NOMO-1 treated with DMSO at 0.1 percent for 48 hours (cell line): ENCODE results near the gene ADAMTSL5.

Experiments
- DNase-seq: peaks from one replicate; lab custom pipeline; 2025; ENCODE audit not compliant: unreplicated experiment; lab: John Stamatoyannopoulos, UW

ADAMTSL5 gene

GRCh38 chr19:1467490-1468273 is 45.1 kb downstream of the ADAMTSL5 start:
- no peak for DNase-seq

GRCh38 chr19:1467215-1467489 is 45.7 kb downstream of the ADAMTSL5 start:
- no peak for DNase-seq

- DNase-seq = no peak
These were observed 46.2 kb downstream of the ADAMTSL5 start for GRCh38 chr19:1466461-1467214.

GRCh38 chr19:1466018-1466460 is 46.8 kb downstream of the ADAMTSL5 start:
- no peak for DNase-seq

- no peak for DNase-seq
These were observed 47.4 kb downstream of the ADAMTSL5 start for GRCh38 chr19:1465191-1466016.

GRCh38 chr19:1461862-1462261 is 51.0 kb downstream of the ADAMTSL5 start:
- DNase-seq = no peak

- no peak for DNase-seq
These were observed 52.5 kb downstream of the ADAMTSL5 start for GRCh38 chr19:1460033-1460995.

GRCh38 chr19:1459479-1459878 is 53.3 kb downstream of the ADAMTSL5 start:
- peak; percentile 33 for DNase-seq

- no peak for DNase-seq
These were observed 54.9 kb downstream of the ADAMTSL5 start for GRCh38 chr19:1457892-1458291.

- no peak for DNase-seq
These were observed 55.6 kb downstream of the ADAMTSL5 start for GRCh38 chr19:1457031-1457739.

GRCh38 chr19:1456121-1456900 is 56.5 kb downstream of the ADAMTSL5 start:
- DNase-seq = no peak

- no peak for DNase-seq
These were observed 57.3 kb downstream of the ADAMTSL5 start for GRCh38 chr19:1455336-1456120.
